ENCODE results near the gene TREH. TPM values are rescaled to one million over a fixed set of nuclear protein-coding genes. Genes with fewer than 3 reads are reported as not detected.

Gene TREH
- total and polyA plus RNA-seq, 2 of the 8 experiments (the other 6 are each of a cell fraction or from before 2014, with no cell fraction given): 0.03 TPM; not detected in 1

DNA sequence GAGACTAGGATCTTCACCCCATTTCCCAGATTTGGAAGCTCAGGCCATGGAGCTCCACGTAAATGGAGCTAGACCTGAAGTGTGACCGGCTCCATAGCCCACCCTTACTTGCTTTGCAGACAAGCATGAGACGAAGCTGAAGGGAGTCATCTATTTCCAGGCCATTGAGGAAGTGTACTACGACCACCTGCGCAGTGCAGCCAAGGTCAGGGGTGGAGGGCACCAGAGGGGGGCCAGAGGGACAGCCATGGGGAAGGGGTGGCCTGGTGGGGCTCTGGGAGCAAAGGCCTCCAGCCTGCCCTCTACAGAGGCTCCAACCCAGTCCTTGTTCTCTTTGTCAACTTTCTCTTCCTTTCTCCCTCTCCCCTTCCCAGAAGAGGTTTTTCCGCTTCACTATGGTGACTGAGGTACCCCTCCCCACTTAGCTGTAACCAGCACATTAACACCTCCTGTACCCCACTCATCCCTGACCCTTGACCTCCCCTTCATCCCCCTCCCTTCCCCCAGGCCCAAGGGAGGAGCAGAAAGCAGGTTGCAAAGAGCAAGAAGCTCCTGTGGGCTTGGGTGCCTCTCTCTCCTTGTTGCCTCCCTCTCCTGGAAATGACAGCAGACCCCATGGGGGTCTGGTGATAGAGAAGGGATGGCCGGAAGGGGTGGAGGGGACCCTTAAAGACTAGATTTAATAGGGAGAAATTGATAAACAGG is 23.8 kb downstream of the TREH start (continued):
- TF ChIP-seq SP1 (IDR thresholded peaks at IDR 0.05; ENCODE audit: low read depth, low read length) (no peak), POLR2A (IDR thresholded peaks at IDR 0.05; ENCODE audit: control extremely low read depth in 1 of 2, low read depth in 2 of 2, low read length in 2 of 2) (no peak), TBP (IDR thresholded peaks at IDR 0.05; ENCODE audit: low read depth, low read length) (no peak), ASH2L (IDR thresholded peaks at IDR 0.05; ENCODE audit: low read length) (no peak), JUN (IDR thresholded peaks at IDR 0.05; ENCODE audit: low read depth, low read length) (no peak), BRCA1 (IDR thresholded peaks at IDR 0.05; ENCODE audit: low read depth, low read length) (no peak), SRF (IDR thresholded peaks at IDR 0.05; ENCODE audit: low read depth, low read length) (no peak), CHD1 (IDR thresholded peaks at IDR 0.05; ENCODE audit: low read depth, low read length) (no peak)
- TF ChIP-seq, protein P1, sequence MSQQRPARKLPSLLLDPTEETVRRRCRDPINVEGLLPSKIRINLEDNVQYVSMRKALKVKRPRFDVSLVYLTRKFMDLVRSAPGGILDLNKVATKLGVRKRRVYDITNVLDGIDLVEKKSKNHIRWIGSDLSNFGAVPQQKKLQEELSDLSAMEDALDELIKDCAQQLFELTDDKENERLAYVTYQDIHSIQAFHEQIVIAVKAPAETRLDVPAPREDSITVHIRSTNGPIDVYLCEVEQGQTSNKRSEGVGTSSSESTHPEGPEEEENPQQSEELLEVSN (IDR thresholded peaks at IDR 0.05): no peak
- TF ChIP-seq, protein P2, sequence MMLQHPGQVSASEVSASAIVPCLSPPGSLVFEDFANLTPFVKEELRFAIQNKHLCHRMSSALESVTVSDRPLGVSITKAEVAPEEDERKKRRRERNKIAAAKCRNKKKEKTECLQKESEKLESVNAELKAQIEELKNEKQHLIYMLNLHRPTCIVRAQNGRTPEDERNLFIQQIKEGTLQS (IDR thresholded peaks at IDR 0.05; ENCODE audit: insufficient read depth, low read depth, low read length): no peak
